SK-N-SH treated with all-trans-retinoic acid at 6 μM for 48 hours (cell line): ENCODE measurements around the gene GPR176.

Experiments used
- ATAC-seq: fragments of 200-7000 bp; cut with Tn5 transposase; 3 replicates; pipeline ENCODE4 v1.9.1; 2020; ENCODE audit warnings: mild to moderate bottlenecking, moderate library complexity
- ARNTL ChIP-seq: fragments of 450-650 bp; formaldehyde crosslinking; IDR thresholded peaks from 2 replicates; pipeline ENCODE4 v1.5.0; 2020; ENCODE audit warnings: low read depth, mild to moderate bottlenecking, moderate library complexity, borderline replicate concordance
- BACH2 ChIP-seq: fragments of 250-450 bp; sonication (Bioruptor Pico); IDR thresholded peaks from 2 replicates; pipeline ENCODE4 v1.9.0; 2021; ENCODE audit warnings: mild to moderate bottlenecking, borderline replicate concordance
- CREB5 ChIP-seq: fragments of 250-450 bp; sonication (Bioruptor Pico); IDR thresholded peaks from 2 replicates; pipeline ENCODE4 v1.5.1; 2020; ENCODE audit warnings: low read depth, mild to moderate bottlenecking, moderate library complexity
- CSDC2 ChIP-seq: fragments of 250-450 bp; sonication (Bioruptor Pico); IDR thresholded peaks from 2 replicates; pipeline ENCODE4 v1.5.0; 2020; ENCODE audit warnings: mild to moderate bottlenecking, moderate library complexity
- ESRRG ChIP-seq: fragments of 250-450 bp; sonication (Bioruptor Pico); IDR thresholded peaks from 2 replicates; pipeline ENCODE4 v1.6.1; 2021; ENCODE audit warnings: mild to moderate bottlenecking
- GLIS3 ChIP-seq: fragments of 250-450 bp; sonication (Bioruptor Pico); IDR thresholded peaks from 2 replicates; pipeline ENCODE4 v1.5.0; 2020; ENCODE audit warnings: mild to moderate bottlenecking, moderate library complexity
- ISL1 ChIP-seq: fragments of 250-450 bp; sonication (Bioruptor Pico); IDR thresholded peaks from 2 replicates; pipeline ENCODE4 v2.1.2; 2022; ENCODE audit warnings: mild to moderate bottlenecking, moderate library complexity
- OSR1 ChIP-seq: fragments of 250-450 bp; sonication (Bioruptor Pico); IDR thresholded peaks from 2 replicates; pipeline ENCODE4 v1.8.0; 2022; ENCODE audit warnings: moderate library complexity, mild to moderate bottlenecking, inconsistent platforms
- PPARA ChIP-seq: fragments of 250-450 bp; sonication (Bioruptor Pico); IDR thresholded peaks from 2 replicates; pipeline ENCODE4 v1.5.0; 2020; ENCODE audit warnings: mild to moderate bottlenecking, borderline replicate concordance
- RARB ChIP-seq: fragments of 250-450 bp; sonication (Bioruptor Pico); IDR thresholded peaks from 2 replicates; pipeline ENCODE4 v1.8.0; 2021; ENCODE audit warnings: mild to moderate bottlenecking, moderate library complexity
- SNAI2 ChIP-seq: fragments of 250-450 bp; sonication (Bioruptor Pico); IDR thresholded peaks from 2 replicates; pipeline ENCODE4 v1.5.0; 2020; ENCODE audit warnings: mild to moderate bottlenecking, moderate library complexity
- TCF4 ChIP-seq: fragments of 250-450 bp; sonication (Bioruptor Pico); IDR thresholded peaks from 2 replicates; pipeline ENCODE4 v1.8.0; 2021; ENCODE audit warnings: mild to moderate bottlenecking, moderate library complexity, borderline replicate concordance
- TOX ChIP-seq: fragments of 250-450 bp; sonication (Bioruptor Pico); IDR thresholded peaks from 2 replicates; pipeline ENCODE4 v1.8.0; 2021; ENCODE audit warnings: mild to moderate bottlenecking, moderate library complexity, borderline replicate concordance
- ZC3H10 ChIP-seq: fragments of 250-450 bp; sonication (Bioruptor Pico); IDR thresholded peaks from 2 replicates; pipeline ENCODE4 v1.5.1; 2021; ENCODE audit warnings: mild to moderate bottlenecking, moderate library complexity
- ZFP3 ChIP-seq: fragments of 250-450 bp; sonication (Bioruptor Pico); IDR thresholded peaks from 2 replicates; pipeline ENCODE4 v1.5.0; 2020; ENCODE audit warnings: mild to moderate bottlenecking, moderate library complexity
- ZFP30 ChIP-seq: fragments of 450-650 bp; formaldehyde crosslinking; IDR thresholded peaks from 2 replicates; pipeline ENCODE4 v1.5.0; 2022; ENCODE audit warnings: mild to moderate bottlenecking, moderate library complexity
- ZNF565 ChIP-seq: fragments of 450-650 bp; formaldehyde crosslinking; conservative IDR thresholded peaks from 2 replicates; pipeline ENCODE4 v1.5.0; 2020; ENCODE audit warnings: low read depth, mild to moderate bottlenecking, moderate library complexity
- ZNF70 ChIP-seq: fragments of 450-650 bp; formaldehyde crosslinking; IDR thresholded peaks from 2 replicates; pipeline ENCODE4 v1.5.0; 2020; ENCODE audit warnings: mild to moderate bottlenecking, moderate library complexity
- TF ChIP-seq, protein P1 (sequence below): fragments of 250-450 bp; sonication (Bioruptor Pico); IDR thresholded peaks from 2 replicates; pipeline ENCODE4 v1.8.0; 2020; ENCODE audit warnings: mild to moderate bottlenecking, moderate library complexity, borderline replicate concordance
- TF ChIP-seq, protein P2 (sequence below): fragments of 250-450 bp; sonication (Bioruptor Pico); IDR thresholded peaks from 2 replicates; pipeline ENCODE4 v1.5.1; 2021; ENCODE audit warnings: mild to moderate bottlenecking, moderate library complexity
- TF ChIP-seq, protein P3 (sequence below): fragments of 250-450 bp; sonication (Bioruptor Pico); IDR thresholded peaks from 2 replicates; pipeline ENCODE4 v1.8.0; 2021; ENCODE audit warnings: low read depth, mild to moderate bottlenecking, moderate library complexity, borderline replicate concordance
- TF ChIP-seq, protein P4 (sequence below): fragments of 250-450 bp; sonication (Bioruptor Pico); IDR thresholded peaks from 2 replicates; pipeline ENCODE4 v1.5.0; 2020; ENCODE audit warnings: mild to moderate bottlenecking, moderate library complexity

Gene GPR176

GRCh38 chr15:39869858-39870515, 50.1 kb downstream of the GPR176 start:
- TF ChIP-seq TOX (CRISPR knock-in tag), result no peak
- TF ChIP-seq ZFP3 (CRISPR knock-in tag), result no peak
- no peak for TF ChIP-seq OSR1 (CRISPR knock-in tag)
- no peak for TF ChIP-seq CSDC2 (CRISPR knock-in tag)
- TF ChIP-seq, protein P1, sequence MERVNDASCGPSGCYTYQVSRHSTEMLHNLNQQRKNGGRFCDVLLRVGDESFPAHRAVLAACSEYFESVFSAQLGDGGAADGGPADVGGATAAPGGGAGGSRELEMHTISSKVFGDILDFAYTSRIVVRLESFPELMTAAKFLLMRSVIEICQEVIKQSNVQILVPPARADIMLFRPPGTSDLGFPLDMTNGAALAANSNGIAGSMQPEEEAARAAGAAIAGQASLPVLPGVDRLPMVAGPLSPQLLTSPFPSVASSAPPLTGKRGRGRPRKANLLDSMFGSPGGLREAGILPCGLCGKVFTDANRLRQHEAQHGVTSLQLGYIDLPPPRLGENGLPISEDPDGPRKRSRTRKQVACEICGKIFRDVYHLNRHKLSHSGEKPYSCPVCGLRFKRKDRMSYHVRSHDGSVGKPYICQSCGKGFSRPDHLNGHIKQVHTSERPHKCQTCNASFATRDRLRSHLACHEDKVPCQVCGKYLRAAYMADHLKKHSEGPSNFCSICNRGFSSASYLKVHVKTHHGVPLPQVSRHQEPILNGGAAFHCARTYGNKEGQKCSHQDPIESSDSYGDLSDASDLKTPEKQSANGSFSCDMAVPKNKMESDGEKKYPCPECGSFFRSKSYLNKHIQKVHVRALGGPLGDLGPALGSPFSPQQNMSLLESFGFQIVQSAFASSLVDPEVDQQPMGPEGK (CRISPR knock-in tag), result no peak
- no peak for TF ChIP-seq ZNF70
- no peak for TF ChIP-seq SNAI2 (CRISPR knock-in tag)
- no peak for TF ChIP-seq BACH2 (CRISPR knock-in tag)
- TF ChIP-seq CREB5 (CRISPR knock-in tag), result no peak
- TF ChIP-seq, protein P2, sequence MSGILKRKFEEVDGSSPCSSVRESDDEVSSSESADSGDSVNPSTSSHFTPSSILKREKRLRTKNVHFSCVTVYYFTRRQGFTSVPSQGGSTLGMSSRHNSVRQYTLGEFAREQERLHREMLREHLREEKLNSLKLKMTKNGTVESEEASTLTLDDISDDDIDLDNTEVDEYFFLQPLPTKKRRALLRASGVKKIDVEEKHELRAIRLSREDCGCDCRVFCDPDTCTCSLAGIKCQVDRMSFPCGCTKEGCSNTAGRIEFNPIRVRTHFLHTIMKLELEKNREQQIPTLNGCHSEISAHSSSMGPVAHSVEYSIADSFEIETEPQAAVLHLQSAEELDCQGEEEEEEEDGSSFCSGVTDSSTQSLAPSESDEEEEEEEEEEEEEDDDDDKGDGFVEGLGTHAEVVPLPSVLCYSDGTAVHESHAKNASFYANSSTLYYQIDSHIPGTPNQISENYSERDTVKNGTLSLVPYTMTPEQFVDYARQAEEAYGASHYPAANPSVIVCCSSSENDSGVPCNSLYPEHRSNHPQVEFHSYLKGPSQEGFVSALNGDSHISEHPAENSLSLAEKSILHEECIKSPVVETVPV (CRISPR knock-in tag), result no peak
- TF ChIP-seq, protein P3, sequence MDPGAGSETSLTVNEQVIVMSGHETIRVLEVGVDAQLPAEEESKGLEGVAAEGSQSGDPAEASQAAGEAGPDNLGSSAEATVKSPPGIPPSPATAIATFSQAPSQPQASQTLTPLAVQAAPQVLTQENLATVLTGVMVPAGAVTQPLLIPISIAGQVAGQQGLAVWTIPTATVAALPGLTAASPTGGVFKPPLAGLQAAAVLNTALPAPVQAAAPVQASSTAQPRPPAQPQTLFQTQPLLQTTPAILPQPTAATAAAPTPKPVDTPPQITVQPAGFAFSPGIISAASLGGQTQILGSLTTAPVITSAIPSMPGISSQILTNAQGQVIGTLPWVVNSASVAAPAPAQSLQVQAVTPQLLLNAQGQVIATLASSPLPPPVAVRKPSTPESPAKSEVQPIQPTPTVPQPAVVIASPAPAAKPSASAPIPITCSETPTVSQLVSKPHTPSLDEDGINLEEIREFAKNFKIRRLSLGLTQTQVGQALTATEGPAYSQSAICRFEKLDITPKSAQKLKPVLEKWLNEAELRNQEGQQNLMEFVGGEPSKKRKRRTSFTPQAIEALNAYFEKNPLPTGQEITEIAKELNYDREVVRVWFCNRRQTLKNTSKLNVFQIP, result no peak
- no peak for TF ChIP-seq RARB (CRISPR knock-in tag)
- TF ChIP-seq PPARA (CRISPR knock-in tag), result no peak
- no peak for TF ChIP-seq ZNF565 (CRISPR knock-in tag)
- TF ChIP-seq, protein P4, sequence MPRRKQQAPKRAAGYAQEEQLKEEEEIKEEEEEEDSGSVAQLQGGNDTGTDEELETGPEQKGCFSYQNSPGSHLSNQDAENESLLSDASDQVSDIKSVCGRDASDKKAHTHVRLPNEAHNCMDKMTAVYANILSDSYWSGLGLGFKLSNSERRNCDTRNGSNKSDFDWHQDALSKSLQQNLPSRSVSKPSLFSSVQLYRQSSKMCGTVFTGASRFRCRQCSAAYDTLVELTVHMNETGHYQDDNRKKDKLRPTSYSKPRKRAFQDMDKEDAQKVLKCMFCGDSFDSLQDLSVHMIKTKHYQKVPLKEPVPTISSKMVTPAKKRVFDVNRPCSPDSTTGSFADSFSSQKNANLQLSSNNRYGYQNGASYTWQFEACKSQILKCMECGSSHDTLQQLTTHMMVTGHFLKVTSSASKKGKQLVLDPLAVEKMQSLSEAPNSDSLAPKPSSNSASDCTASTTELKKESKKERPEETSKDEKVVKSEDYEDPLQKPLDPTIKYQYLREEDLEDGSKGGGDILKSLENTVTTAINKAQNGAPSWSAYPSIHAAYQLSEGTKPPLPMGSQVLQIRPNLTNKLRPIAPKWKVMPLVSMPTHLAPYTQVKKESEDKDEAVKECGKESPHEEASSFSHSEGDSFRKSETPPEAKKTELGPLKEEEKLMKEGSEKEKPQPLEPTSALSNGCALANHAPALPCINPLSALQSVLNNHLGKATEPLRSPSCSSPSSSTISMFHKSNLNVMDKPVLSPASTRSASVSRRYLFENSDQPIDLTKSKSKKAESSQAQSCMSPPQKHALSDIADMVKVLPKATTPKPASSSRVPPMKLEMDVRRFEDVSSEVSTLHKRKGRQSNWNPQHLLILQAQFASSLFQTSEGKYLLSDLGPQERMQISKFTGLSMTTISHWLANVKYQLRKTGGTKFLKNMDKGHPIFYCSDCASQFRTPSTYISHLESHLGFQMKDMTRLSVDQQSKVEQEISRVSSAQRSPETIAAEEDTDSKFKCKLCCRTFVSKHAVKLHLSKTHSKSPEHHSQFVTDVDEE (CRISPR knock-in tag), result no peak
- no peak for ATAC-seq

DNA sequence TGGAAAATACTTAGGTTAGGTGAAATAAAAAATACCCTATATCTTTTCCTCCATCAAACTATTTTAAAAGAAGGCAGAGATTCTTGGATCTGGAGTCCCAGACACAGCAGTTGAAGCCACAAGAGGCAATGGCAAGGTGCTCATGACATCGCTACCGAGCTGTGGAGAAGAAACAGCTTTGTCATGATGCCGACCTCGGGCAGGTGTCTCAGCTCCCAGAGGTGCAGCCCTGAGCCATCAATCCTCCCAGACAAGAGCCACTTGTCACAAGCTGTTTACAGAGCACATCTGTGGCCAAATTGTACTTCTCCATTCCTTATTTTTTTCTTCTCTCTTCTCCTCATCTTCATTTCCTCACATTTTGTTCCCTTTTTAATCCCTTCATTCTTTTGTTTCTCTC, 50.8 kb downstream of the GPR176 start:
- no peak for ATAC-seq
- TF ChIP-seq RARB (CRISPR knock-in tag) (no peak), ISL1 (CRISPR knock-in tag) (no peak), TOX (CRISPR knock-in tag) (no peak), SNAI2 (CRISPR knock-in tag) (no peak), ZC3H10 (CRISPR knock-in tag) (no peak), ZNF565 (CRISPR knock-in tag) (no peak), OSR1 (CRISPR knock-in tag) (no peak), PPARA (CRISPR knock-in tag) (no peak), ARNTL (CRISPR knock-in tag) (no peak), GLIS3 (CRISPR knock-in tag) (no peak), ZFP30 (CRISPR knock-in tag) (no peak), ZNF70 (no peak), ZFP3 (CRISPR knock-in tag) (no peak), TCF4 (CRISPR knock-in tag) (no peak), ESRRG (CRISPR knock-in tag) (no peak), CSDC2 (CRISPR knock-in tag) (no peak)
- TF ChIP-seq, protein P1 (CRISPR knock-in tag), result no peak
- TF ChIP-seq, protein P4 (CRISPR knock-in tag), result no peak
- TF ChIP-seq, protein P3, result no peak
